ENCODE results near the gene GSTO2. TPM values are rescaled to one million over a fixed set of nuclear protein-coding genes. Genes with fewer than 3 reads are reported as not detected.

GSTO2 gene
- total RNA-seq, 1 experiment from 2014 or later: 1.1 TPM

GRCh38 chr10:104293011-104293410, 24.0 kb downstream of the GSTO2 start:
- Mint-ChIP-seq H3K27me3 (ENCODE audit: insufficient read depth, unreplicated experiment) (peaks cover 3% of the 10 kb centered on the region), H3K36me3 (ENCODE audit: insufficient read depth, unreplicated experiment) (no peaks in the 10 kb centered on the region), H3K4me3 (ENCODE audit: unreplicated experiment) (no peak overlapping the region), H3K9me3 (ENCODE audit: unreplicated experiment) (no peaks in the 10 kb centered on the region), H3K27ac (ENCODE audit: unreplicated experiment) (no peak overlapping the region), H3K4me1 (ENCODE audit: low read depth, unreplicated experiment) (peaks cover 7% of the 10 kb centered on the region)
- H3K4me1 ChIP-seq: peaks cover 11% of the 10 kb centered on the region
- POLR2A ChIA-PET: interaction anchor here (0.7 kb wide), 1 partner anchor 16 kb away, joined by 6 read pairs; no protein-coding TSS in a partner anchor
- no peak overlapping the region for H3K4me3 ChIP-seq (ENCODE audit: low read depth, low read length)
- CTCF ChIA-PET: interaction anchor here (0.7 to 1.2 kb wide), 3 partner anchors 12 to 135 kb away, joined by 3 to 5 read pairs (median 5); partner anchors contain the start of gene CFAP58
- H3K9me3 ChIP-seq: no peaks in the 10 kb centered on the region
- DNase-seq: no peak
- intact Hi-C loops (cut with micrococcal nuclease; ENCODE audit: unreplicated experiment): no loop called here
- no peak for TF ChIP-seq CTCF (IDR thresholded peaks at IDR 0.05; ENCODE audit: insufficient read depth in 1 of 2, low read depth in 1 of 2, low read length in 1 of 2, severe bottlenecking in 1 of 2, unreplicated experiment in 1 of 2)
- no peaks in the 10 kb centered on the region for H3K36me3 ChIP-seq (ENCODE audit: control insufficient read depth, insufficient read depth, low read length)
- H3K27me3 ChIP-seq (replicated peaks; ENCODE audit: control insufficient read depth, insufficient read depth, low read length): no peaks in the 10 kb centered on the region
- no TSS peak for BruUV-seq (replicated peaks)

- no TSS peak for BruUV-seq (replicated peaks)
- intact Hi-C loops (cut with micrococcal nuclease; ENCODE audit: unreplicated experiment): no loop called here
- Histone ChIP-seq H3K27me3 (replicated peaks; ENCODE audit: control insufficient read depth, insufficient read depth, low read length) (no peaks in the 10 kb centered on the region), H3K9me3 (no peaks in the 10 kb centered on the region), H3K36me3 (ENCODE audit: control insufficient read depth, insufficient read depth, low read length) (no peaks in the 10 kb centered on the region), H3K4me1 (peaks cover 3% of the 10 kb centered on the region), H3K4me3 (ENCODE audit: low read depth, low read length) (no peak overlapping the region)
- TF ChIP-seq CTCF (IDR thresholded peaks at IDR 0.05; ENCODE audit: insufficient read depth in 1 of 2, low read depth in 1 of 2, low read length in 1 of 2, severe bottlenecking in 1 of 2, unreplicated experiment in 1 of 2): no peak
- no peak overlapping the region for H3K27ac Mint-ChIP-seq (ENCODE audit: unreplicated experiment)
- peaks cover 3% of the 10 kb centered on the region for H3K27me3 Mint-ChIP-seq (ENCODE audit: insufficient read depth, unreplicated experiment)
- H3K4me1 Mint-ChIP-seq (ENCODE audit: low read depth, unreplicated experiment): no peaks in the 10 kb centered on the region
- H3K36me3 Mint-ChIP-seq (ENCODE audit: insufficient read depth, unreplicated experiment): no peaks in the 10 kb centered on the region
- POLR2A ChIA-PET: no interaction called here
- H3K4me3 Mint-ChIP-seq (ENCODE audit: unreplicated experiment): no peak overlapping the region
- DNase-seq: no peak
- no peaks in the 10 kb centered on the region for H3K9me3 Mint-ChIP-seq (ENCODE audit: unreplicated experiment)
- CTCF ChIA-PET: interaction anchor here (1.2 kb wide), 1 partner anchor 60 kb away, joined by 5 read pairs; the partner anchor contains the start of gene CFAP58
These were observed 24.9 kb downstream of the GSTO2 start for GRCh38 chr10:104293781-104294321.

- TF ChIP-seq CTCF (IDR thresholded peaks at IDR 0.05; ENCODE audit: insufficient read depth in 1 of 2, low read depth in 1 of 2, low read length in 1 of 2, severe bottlenecking in 1 of 2, unreplicated experiment in 1 of 2): no peak
- H3K9me3 Mint-ChIP-seq (ENCODE audit: unreplicated experiment): no peaks in the 10 kb centered on the region
- Histone ChIP-seq H3K36me3 (ENCODE audit: control insufficient read depth, insufficient read depth, low read length) (no peaks in the 10 kb centered on the region), H3K4me3 (ENCODE audit: low read depth, low read length) (no peak overlapping the region), H3K27me3 (replicated peaks; ENCODE audit: control insufficient read depth, insufficient read depth, low read length) (no peaks in the 10 kb centered on the region), H3K9me3 (no peaks in the 10 kb centered on the region), H3K4me1 (no peaks in the 10 kb centered on the region)
- POLR2A ChIA-PET: no interaction called here
- BruUV-seq (replicated peaks): no TSS peak
- H3K4me1 Mint-ChIP-seq (ENCODE audit: low read depth, unreplicated experiment): no peaks in the 10 kb centered on the region
- no peak overlapping the region for H3K4me3 Mint-ChIP-seq (ENCODE audit: unreplicated experiment)
- H3K27ac Mint-ChIP-seq (ENCODE audit: unreplicated experiment): no peak overlapping the region
- CTCF ChIA-PET: no interaction called here
- intact Hi-C loops (cut with micrococcal nuclease; ENCODE audit: unreplicated experiment): no loop called here
- H3K27me3 Mint-ChIP-seq (ENCODE audit: insufficient read depth, unreplicated experiment): peaks cover 7% of the 10 kb centered on the region
- H3K36me3 Mint-ChIP-seq (ENCODE audit: insufficient read depth, unreplicated experiment): peaks cover 3% of the 10 kb centered on the region
- no peak for DNase-seq
These were observed 27.9 kb downstream of the GSTO2 start for GRCh38 chr10:104296687-104297436.
